ENCODE results near the gene ADAMTS8. TPM values are rescaled to one million over a fixed set of nuclear protein-coding genes. Genes with fewer than 3 reads are reported as not detected.

The ADAMTS8 gene
- total and polyA plus RNA-seq, 2 donors (not counting 3 experiments of a cell fraction or from before 2014, with no cell fraction given), result not detected

DNA sequence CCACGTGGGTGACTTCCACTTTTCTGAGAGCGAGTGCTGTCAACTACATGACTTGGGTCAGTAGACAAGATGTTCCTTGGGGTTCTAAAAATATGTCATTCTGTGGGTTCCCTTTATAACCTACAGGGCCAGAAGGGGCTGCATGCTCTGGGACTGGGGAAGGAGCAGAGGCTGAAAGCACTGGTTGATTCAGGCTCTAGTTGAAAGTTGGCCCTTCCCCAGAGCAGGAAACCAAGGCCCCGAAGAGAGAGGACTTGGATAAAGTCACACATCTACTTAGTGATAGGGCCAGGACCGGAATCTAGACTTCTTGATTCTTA lies 30.0 kb upstream of the ADAMTS8 start:
- no peaks in the 10 kb centered on the region for H4K20me1 ChIP-seq (replicated peaks; ENCODE audit: control insufficient read depth, extremely low read depth, insufficient read depth, low read length)
- H3K79me2 ChIP-seq (ENCODE audit: control insufficient read depth, insufficient read depth, low read length), result no peaks in the 10 kb centered on the region
- TF ChIP-seq MYC (IDR thresholded peaks at IDR 0.05; ENCODE audit: low read depth, low read length), result no peak
- no peak for TF ChIP-seq EZH2 (IDR thresholded peaks at IDR 0.05; ENCODE audit: borderline replicate concordance, low read depth, low read length, severe bottlenecking)
- no peak for TF ChIP-seq POLR2AphosphoS5 (IDR thresholded peaks at IDR 0.05; ENCODE audit: insufficient read depth, low read depth, low read length)
- TF ChIP-seq, protein P1, sequence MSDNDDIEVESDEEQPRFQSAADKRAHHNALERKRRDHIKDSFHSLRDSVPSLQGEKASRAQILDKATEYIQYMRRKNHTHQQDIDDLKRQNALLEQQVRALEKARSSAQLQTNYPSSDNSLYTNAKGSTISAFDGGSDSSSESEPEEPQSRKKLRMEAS (IDR thresholded peaks at IDR 0.05; ENCODE audit: insufficient read depth, insufficient read length), result no peak
- TF ChIP-seq GATA2 (IDR thresholded peaks at IDR 0.05; ENCODE audit: insufficient read depth, insufficient read length, low read depth, low read length), result no peak
- no peak for TF ChIP-seq JUN (IDR thresholded peaks at IDR 0.05; ENCODE audit: borderline replicate concordance, insufficient read depth, insufficient read length, low read depth)
- TF ChIP-seq FOS (IDR thresholded peaks at IDR 0.05; ENCODE audit: borderline replicate concordance, insufficient read depth, low read length), result no peak
- no peak for TF ChIP-seq POLR2A (IDR thresholded peaks at IDR 0.05; ENCODE audit: low read depth, low read length)
- TF ChIP-seq, protein P2, sequence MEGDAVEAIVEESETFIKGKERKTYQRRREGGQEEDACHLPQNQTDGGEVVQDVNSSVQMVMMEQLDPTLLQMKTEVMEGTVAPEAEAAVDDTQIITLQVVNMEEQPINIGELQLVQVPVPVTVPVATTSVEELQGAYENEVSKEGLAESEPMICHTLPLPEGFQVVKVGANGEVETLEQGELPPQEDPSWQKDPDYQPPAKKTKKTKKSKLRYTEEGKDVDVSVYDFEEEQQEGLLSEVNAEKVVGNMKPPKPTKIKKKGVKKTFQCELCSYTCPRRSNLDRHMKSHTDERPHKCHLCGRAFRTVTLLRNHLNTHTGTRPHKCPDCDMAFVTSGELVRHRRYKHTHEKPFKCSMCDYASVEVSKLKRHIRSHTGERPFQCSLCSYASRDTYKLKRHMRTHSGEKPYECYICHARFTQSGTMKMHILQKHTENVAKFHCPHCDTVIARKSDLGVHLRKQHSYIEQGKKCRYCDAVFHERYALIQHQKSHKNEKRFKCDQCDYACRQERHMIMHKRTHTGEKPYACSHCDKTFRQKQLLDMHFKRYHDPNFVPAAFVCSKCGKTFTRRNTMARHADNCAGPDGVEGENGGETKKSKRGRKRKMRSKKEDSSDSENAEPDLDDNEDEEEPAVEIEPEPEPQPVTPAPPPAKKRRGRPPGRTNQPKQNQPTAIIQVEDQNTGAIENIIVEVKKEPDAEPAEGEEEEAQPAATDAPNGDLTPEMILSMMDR (IDR thresholded peaks at IDR 0.05; ENCODE audit: extremely low read depth in 1 of 2, insufficient read depth in 1 of 2, low read depth in 1 of 2, low read length in 2 of 2), result no peak
- no peak overlapping the region for H3K9ac ChIP-seq (replicated peaks; ENCODE audit: extremely low read depth, insufficient read depth, low read length)
- H3K4me2 ChIP-seq (ENCODE audit: insufficient read depth, low read length), result no peak overlapping the region
- no peak overlapping the region for H2AFZ ChIP-seq (ENCODE audit: low read depth, low read length)
- H3K27me3 ChIP-seq (ENCODE audit: control insufficient read depth in 2 of 2, insufficient read depth in 2 of 2, low read length in 2 of 2), result peaks cover 3 to 10% of the 10 kb centered on the region in 2 experiments
- no peaks in the 10 kb centered on the region for H3K9me3 ChIP-seq (replicated peaks; ENCODE audit: control insufficient read depth, insufficient read depth, low read length)
- ChIA-PET CTCF (interaction anchor here (0.6 kb wide), 1 partner anchor 349 kb away, joined by 3 read pairs; no protein-coding TSS in a partner anchor), POLR2A (no interaction called here)
- no peak overlapping the region for H3K4me3 ChIP-seq (replicated peaks in 1 of 3; ENCODE audit: insufficient read depth in 1 of 3, low read depth in 1 of 3, low read length in 3 of 3)
- no peak overlapping the region for H3K27ac ChIP-seq (ENCODE audit: insufficient read depth, low read depth, low read length)
- dilution Hi-C loops (cut with MboI; ENCODE audit: extremely low pct_ligation_motif_present, low sequenced_read_pairs), result no loop called here
- BruUV-seq (replicated peaks), result no TSS peak
- H3K36me3 ChIP-seq (ENCODE audit: control insufficient read depth in 2 of 2, extremely low read depth in 1 of 2, insufficient read depth in 2 of 2, low read length in 2 of 2), result no peaks in the 10 kb centered on the region
- H3K9me1 ChIP-seq (replicated peaks; ENCODE audit: control insufficient read depth, extremely low read depth, insufficient read depth, low read length), result no peaks in the 10 kb centered on the region
- FAIRE-seq (no peak), DNase-seq (ENCODE audit: low read depth, low spot score) (no peak)
- H3K4me1 ChIP-seq (ENCODE audit: control insufficient read depth, extremely low read depth, insufficient read depth, low read length), result no peaks in the 10 kb centered on the region
- intact Hi-C loops (cut with micrococcal nuclease), result no loop called here

Measured in endothelial cell of umbilical vein (primary cell).